CD4-positive, alpha-beta T cell (primary cell): ENCODE data around the gene KLC4. TPM values are rescaled to one million over a fixed set of nuclear protein-coding genes. Genes with fewer than 3 reads are reported as not detected.
A peak's percentile ranks its signal among the peaks of the same experiment; 100 is the strongest.

Source experiments
- ATAC-seq: fragments of 200-7000 bp; cut with Tn5 transposase; one replicate; pipeline ENCODE4 v1.10.0; 2022; ENCODE audit warnings: mild to moderate bottlenecking; ENCODE audit not compliant: poor library complexity
- CTCF ChIA-PET: fragments of 350-600 bp; sonication (Branson Sonifier 250); formaldehyde crosslinking; loops from one replicate; lab custom pipeline; 2021; ENCODE audit warnings: antibody characterized with exemption, inconsistent platforms; lab: Charles Lee
- POLR2A ChIA-PET: fragments of 350-600 bp; sonication (Branson Sonifier 250); formaldehyde crosslinking; loops from one replicate; lab custom pipeline; 2021; ENCODE audit warnings: antibody characterized with exemption, inconsistent platforms; lab: Charles Lee
- DNase-seq, 14 experiments: peaks; one replicate each; pipeline ENCODE4 v3.0.0-alpha.2; 2013 to 2020; ENCODE audit warnings: mixed read lengths in 2 of 14
- H3K27ac ChIP-seq, 2 donors: one replicate each; pipeline versions ENCODE4 v1.5.1 to v1.7.0; 2013; ENCODE audit warnings: low read length in 2 of 2, low read depth in 1 of 2, mild to moderate bottlenecking in 1 of 2
- H3K27me3 ChIP-seq, 2 experiments: 1 replicate in 1 of 2; 2 replicates in 1 of 2; pipeline versions ENCODE4 v1.6.1 to v1.7.0; 2013; ENCODE audit warnings: low read length in 2 of 2, control low read depth in 1 of 2, mild to moderate bottlenecking in 1 of 2, moderate library complexity in 1 of 2; ENCODE audit not compliant: insufficient read depth in 2 of 2, control insufficient read depth in 1 of 2
- H3K36me3 ChIP-seq: one replicate; pipeline ENCODE4 v1.6.1; 2013; ENCODE audit warnings: low read length, control low read depth; ENCODE audit not compliant: insufficient read depth
- H3K4me1 ChIP-seq: one replicate; pipeline ENCODE4 v1.6.1; 2013; ENCODE audit warnings: low read length, control low read depth; ENCODE audit not compliant: insufficient read depth
- H3K4me3 ChIP-seq: one replicate; pipeline ENCODE4 v1.5.1; 2013; ENCODE audit warnings: mild to moderate bottlenecking, low read length, moderate library complexity
- H3K9me3 ChIP-seq, 2 experiments: 1 replicate in 1 of 2; 2 replicates in 1 of 2; pipeline versions ENCODE4 v1.6.1 to v1.7.0; 2013; ENCODE audit warnings: low read length in 2 of 2, mild to moderate bottlenecking in 2 of 2, control low read depth in 1 of 2, moderate library complexity in 1 of 2; ENCODE audit not compliant: control insufficient read depth in 1 of 2, insufficient read depth in 1 of 2
- H3K27ac Mint-ChIP-seq: one replicate; pipeline ENCODE4 v1.8.0; 2020; ENCODE audit warnings: mixed read lengths
- H3K27me3 Mint-ChIP-seq: one replicate; pipeline ENCODE4 v1.8.0; 2021; ENCODE audit warnings: mixed read lengths
- H3K36me3 Mint-ChIP-seq: one replicate; pipeline ENCODE4 v1.8.0; 2021; ENCODE audit warnings: low read depth, mixed read lengths
- H3K4me1 Mint-ChIP-seq: one replicate; pipeline ENCODE4 v1.8.0; 2021; ENCODE audit warnings: low read depth, mixed read lengths
- H3K4me3 Mint-ChIP-seq: one replicate; pipeline ENCODE4 v1.8.0; 2020; ENCODE audit warnings: mild to moderate bottlenecking, mixed read lengths
- H3K9me3 Mint-ChIP-seq: one replicate; pipeline ENCODE4 v1.8.0; 2020; ENCODE audit warnings: mixed read lengths
- CTCF ChIP-seq: fragments of 200-600 bp; IDR thresholded peaks from one replicate; pipeline ENCODE4 v1.8.0; 2022; ENCODE audit warnings: antibody characterized with exemption, mild to moderate bottlenecking
- intact Hi-C, 2 experiments: fragments of 100-400 bp; cut with DNase I in 1 of 2; cut with micrococcal nuclease in 1 of 2; formaldehyde crosslinking; loops; one replicate each; pipeline versions ENCODE4 v1.15.1 to v1.9.0; 2023 to 2025; cut with DNase I, micrococcal nuclease
- total RNA-seq, 174 experiments: library from RNA in 2 of 174; stranded (reverse) in 2 of 174; gene quantifications; one replicate each; pipeline ENCODE4 v1.2.3 and lab custom pipeline; 2021 to 2026

Gene KLC4
- total RNA-seq, 2 experiments from 2014 or later, result 39.6 to 40.8 TPM

- Histone ChIP-seq H3K27ac (no peak overlapping the region), H3K27me3 (no peaks in the 10 kb centered on the region), H3K4me3 (no peak overlapping the region), H3K36me3 (no peaks in the 10 kb centered on the region), H3K9me3 (no peaks in the 10 kb centered on the region), H3K4me1 (no peaks in the 10 kb centered on the region)
- Mint-ChIP-seq H3K36me3 (no peaks in the 10 kb centered on the region), H3K9me3 (no peaks in the 10 kb centered on the region), H3K4me1 (peaks cover 24% of the 10 kb centered on the region), H3K27me3 (no peaks in the 10 kb centered on the region), H3K27ac (no peak overlapping the region), H3K4me3 (peak overlapping the region; percentile 22)
- intact Hi-C loops, result no loop called here
- ATAC-seq (peak; percentile 29), DNase-seq (peak in 2 of 14 experiments; percentile 22 to 25)
- POLR2A ChIA-PET, result no interaction called here
- TF ChIP-seq CTCF, result no peak
- CTCF ChIA-PET, result no interaction called here
Measured at GRCh38 chr6:43093436-43094289, 34.2 kb downstream of the KLC4 start.

GRCh38 chr6:43095939-43096338, 36.5 kb downstream of the KLC4 start:
- POLR2A ChIA-PET, result no interaction called here
- Histone ChIP-seq H3K27ac (no peak overlapping the region), H3K27me3 (no peaks in the 10 kb centered on the region), H3K36me3 (no peaks in the 10 kb centered on the region), H3K9me3 (no peaks in the 10 kb centered on the region), H3K4me3 (no peak overlapping the region), H3K4me1 (no peaks in the 10 kb centered on the region)
- TF ChIP-seq CTCF, result no peak
- ATAC-seq (no peak), DNase-seq (no peak)
- no peaks in the 10 kb centered on the region for H3K36me3 Mint-ChIP-seq
- no peak overlapping the region for H3K27ac Mint-ChIP-seq
- no peak overlapping the region for H3K4me3 Mint-ChIP-seq
- H3K9me3 Mint-ChIP-seq, result no peaks in the 10 kb centered on the region
- no peaks in the 10 kb centered on the region for H3K27me3 Mint-ChIP-seq
- CTCF ChIA-PET, result no interaction called here
- peaks cover 24% of the 10 kb centered on the region for H3K4me1 Mint-ChIP-seq
- intact Hi-C loops, result no loop called here

- H3K9me3 Mint-ChIP-seq, result no peaks in the 10 kb centered on the region
- CTCF ChIA-PET, result interaction anchor here (0.6 kb wide), 1 partner anchor 31 kb away, joined by 3 read pairs; no protein-coding TSS in a partner anchor
- DNase-seq, result no peak
Measured at GRCh38 chr6:43096451-43097097, 37.1 kb downstream of the KLC4 start.

More at GRCh38 chr6:43096451-43097097, 37.1 kb downstream of the KLC4 start:
- peaks cover 24% of the 10 kb centered on the region for H3K4me1 Mint-ChIP-seq
- POLR2A ChIA-PET, result no interaction called here
- no peak for TF ChIP-seq CTCF
- Histone ChIP-seq H3K4me1 (no peaks in the 10 kb centered on the region), H3K9me3 (no peaks in the 10 kb centered on the region), H3K27ac (no peak overlapping the region), H3K36me3 (no peaks in the 10 kb centered on the region), H3K27me3 (no peaks in the 10 kb centered on the region), H3K4me3 (no peak overlapping the region)
- H3K27me3 Mint-ChIP-seq, result no peaks in the 10 kb centered on the region
- ATAC-seq, result no peak
- intact Hi-C loops, result no loop called here
- no peaks in the 10 kb centered on the region for H3K36me3 Mint-ChIP-seq
- H3K4me3 Mint-ChIP-seq, result no peak overlapping the region
- H3K27ac Mint-ChIP-seq, result no peak overlapping the region
